ENCODE data around the gene REEP5.
A peak's percentile ranks its signal among the peaks of the same experiment; 100 is the strongest.
"Not testable (repeated sequence)": the region's sequence is repeated elsewhere in the genome, so short reads cannot be mapped to it uniquely, and the experiment has no call there.

Gene REEP5

DNA sequence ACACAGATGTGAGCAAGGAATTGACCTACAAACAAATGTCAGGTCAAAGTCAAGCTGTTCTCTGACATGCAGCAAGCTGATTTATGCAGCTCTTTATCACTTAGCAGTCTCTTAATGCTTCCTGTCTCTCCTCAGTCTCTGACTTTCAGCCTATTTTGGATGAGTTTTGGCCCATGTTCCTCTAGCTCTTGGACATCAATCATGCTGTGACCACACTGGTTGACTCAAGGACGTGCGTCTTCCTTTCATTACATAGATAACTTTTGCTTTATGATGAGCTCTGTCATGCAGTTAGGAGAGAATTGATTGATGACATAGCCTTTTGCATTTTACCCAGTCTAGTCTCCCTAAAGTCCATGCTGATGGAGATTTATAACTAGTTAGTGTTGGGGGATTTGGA is 9.4 kb upstream of the REEP5 start:
- DNase-seq: no peak

DNA sequence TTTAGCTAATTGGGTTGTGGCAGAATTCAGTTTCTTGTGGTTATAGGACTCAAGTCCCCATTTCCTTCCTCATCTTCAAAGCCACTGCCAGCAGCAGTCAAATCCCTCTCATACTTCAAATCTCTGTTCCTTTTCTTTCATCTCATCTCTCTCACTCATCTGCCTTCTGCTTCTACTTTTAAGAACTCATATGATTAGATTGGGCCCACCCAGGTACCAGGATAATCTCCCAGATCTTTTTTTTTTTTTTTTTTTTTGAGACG is 8.0 kb upstream of the REEP5 start:
- DNase-seq: peak; percentile 83

DNA sequence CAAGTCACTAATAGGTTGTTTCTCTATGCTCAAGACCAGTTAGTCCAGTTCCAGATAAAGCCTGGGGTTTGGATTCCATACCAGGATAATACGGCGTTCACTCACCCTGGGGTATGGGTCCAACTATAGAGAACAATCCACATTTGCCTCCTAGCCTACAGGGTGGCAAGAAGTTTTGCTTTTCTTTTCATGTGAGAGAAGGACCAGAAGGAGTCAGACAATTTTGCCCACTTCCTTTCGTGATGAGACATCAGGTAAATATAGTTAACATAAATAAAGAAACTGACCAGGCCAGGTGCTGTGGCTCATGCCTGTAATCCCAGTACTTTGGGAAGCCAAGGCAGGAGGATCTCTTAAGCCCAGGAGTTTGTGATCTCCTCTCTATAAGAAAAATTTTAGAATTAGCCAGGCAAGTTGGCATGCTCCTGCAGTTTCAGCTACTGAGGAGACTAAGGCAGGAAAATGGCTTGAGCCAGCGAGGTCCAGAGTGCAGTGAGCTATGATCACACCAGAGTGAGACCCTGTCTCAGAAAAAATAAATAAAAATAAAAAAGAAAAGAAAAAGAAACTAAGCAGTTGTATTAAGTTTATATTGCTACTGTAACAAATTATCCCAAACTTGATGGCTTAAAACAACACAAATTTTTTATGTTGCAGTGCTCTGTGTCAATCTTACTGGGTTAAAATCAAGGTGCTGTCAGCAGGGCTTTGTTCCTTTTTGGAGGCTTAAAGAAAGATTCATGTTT is 7.5 kb upstream of the REEP5 start:
- DNase-seq: no peak

DNA sequence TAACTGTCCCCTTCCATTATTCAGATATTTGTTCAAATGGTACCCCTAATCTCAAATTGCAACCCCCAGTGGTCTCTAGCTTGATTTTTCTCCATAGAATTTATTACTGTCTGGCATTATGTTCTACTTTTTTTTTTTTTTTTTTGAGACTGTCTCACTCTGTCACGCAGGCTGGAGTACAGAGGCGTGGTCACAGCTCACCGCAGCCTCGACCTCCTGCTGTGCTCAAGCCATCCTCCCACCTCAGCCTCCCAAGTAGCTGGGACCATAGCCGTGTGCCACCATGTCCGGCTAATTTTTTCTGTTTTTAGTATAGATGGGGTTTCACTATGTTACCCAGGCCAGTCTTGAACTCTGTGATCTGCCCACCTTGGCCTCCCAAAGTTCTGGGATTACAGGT is 2.0 kb upstream of the REEP5 start:
- no peak for DNase-seq

DNA sequence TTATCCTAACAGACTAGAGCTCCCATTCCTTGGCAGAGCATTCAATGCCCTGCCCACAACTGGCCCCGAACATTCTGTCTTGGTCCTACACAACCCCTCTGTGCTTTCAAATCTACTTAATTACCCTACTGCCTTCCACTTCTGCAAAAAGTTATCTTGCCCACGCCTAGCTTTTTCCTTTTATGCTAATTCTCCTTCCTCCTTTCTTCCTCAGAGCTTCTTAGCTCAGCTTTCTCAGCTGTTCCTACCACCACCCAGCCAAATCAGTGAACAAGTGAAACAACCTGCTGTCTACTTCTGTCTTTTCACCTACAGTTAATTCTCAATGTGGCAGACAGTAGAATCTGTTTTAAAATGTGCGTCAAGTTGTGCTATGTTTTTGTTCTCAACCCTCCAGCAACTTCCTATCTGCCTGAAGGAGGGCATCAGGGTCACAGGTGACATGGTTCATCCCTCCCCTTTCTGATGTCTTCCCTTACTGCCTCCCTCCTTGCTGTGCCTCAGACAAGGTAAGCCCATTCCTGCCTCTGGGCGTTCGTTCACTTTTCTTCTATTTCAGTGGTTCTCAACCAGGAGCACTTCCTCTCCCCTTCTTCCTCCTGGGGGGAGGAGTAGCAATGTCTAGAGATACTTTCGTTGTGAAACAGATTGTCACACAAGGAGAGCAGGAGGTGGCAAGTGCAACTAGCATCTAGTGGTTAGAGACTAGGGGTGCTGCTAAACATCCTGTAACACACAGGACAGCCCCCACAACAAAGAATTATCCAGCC is 1.3 kb upstream of the REEP5 start:
- DNase-seq: peak; percentile 62

DNA sequence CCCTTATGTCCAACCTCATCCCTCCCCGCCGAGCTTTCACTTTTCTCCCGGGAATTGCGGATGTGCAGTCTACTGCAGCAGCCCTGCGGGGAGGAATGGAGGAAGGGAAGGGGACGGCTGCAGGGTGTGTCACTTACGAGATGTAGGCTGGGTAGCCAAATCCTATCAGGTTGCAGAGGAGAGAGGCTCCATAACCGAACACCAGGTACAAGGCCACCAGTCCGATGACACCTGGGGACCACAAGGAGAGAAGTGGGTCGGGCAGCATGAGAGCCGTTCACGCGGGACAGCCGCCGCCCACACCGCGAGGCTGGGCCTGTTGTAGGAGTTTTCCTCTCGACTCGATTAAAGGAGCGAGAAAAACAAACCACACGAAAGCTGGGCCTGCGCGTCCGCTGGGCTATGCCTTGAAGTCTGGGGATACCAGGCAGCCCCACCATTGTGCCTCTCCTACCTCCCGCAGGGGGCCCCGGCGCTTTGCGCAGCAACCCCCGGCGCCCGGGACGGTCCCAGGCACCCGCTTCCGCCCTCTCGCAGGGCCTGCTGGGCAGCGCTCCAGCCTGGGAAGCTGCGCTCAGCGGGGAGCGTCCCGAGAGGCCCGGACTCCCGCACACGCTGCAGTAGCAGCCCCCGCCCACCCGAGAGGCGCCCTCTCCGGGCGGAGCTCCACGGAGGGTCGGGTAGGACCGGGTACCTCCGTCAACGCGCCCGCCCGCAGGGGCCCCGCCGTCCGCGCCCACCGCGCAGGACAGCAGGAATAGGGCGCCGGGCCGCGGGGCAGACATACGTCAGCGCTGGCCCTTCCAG is 798 bp downstream of the REEP5 start:
- DNase-seq: no peak

DNA sequence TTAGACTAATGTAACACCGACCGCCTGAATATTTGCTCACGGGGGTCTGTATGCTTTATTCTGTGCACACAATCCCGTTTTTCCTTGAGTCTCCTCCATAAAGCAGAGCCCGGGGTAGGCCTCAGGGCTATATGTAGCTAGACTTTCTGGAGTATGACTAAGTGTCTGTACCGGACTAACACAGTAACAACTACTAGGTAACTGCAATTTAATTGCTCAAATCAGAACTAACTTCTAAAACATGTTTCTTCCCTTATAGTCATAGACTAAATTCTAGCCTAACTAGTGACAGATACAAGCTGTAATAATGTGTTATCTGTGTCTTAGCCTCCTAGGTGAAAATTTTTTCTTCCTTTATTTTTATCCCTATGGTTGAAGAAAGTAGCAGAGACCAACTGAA is 2.1 kb downstream of the REEP5 start:
- no peak for DNase-seq

DNA sequence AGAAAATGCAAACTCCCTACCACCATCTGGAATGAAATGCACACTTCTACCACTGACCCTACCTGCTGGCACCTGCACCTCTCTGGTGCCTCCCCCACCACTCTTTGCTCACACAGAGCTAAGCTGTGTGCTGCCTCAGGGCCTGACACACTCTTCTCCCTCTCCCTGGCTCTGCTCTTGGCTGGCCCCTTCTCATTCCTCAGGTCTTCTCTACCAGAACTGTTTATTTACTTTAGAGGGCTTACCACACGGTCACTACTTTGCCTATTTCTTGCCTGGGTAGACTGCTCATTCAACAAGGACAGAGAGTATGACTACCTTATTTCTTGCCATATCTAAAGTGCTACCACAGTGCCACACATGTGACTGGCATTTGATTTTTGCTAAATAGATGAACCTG is 3.3 kb downstream of the REEP5 start:
- no peak for DNase-seq

DNA sequence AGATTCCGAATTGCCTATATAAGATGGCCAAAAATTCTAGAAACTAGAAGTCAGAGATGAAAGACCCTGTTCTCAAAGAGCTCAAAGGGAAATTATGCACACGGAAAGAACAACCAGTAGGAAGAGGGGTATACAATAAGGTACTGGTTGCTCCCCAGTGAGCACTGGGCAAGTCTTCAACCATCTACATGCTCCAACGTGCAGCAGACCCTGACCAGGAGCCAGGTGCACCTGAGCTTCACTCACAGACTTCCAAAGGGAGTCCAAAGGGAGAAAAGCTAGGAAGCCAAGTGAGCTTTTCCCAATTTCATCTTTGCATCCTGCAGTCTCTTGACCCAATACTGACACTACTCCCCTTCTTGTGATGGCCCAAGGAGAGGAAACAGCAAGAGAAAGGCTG is 3.9 kb downstream of the REEP5 start:
- no peak for DNase-seq

DNA sequence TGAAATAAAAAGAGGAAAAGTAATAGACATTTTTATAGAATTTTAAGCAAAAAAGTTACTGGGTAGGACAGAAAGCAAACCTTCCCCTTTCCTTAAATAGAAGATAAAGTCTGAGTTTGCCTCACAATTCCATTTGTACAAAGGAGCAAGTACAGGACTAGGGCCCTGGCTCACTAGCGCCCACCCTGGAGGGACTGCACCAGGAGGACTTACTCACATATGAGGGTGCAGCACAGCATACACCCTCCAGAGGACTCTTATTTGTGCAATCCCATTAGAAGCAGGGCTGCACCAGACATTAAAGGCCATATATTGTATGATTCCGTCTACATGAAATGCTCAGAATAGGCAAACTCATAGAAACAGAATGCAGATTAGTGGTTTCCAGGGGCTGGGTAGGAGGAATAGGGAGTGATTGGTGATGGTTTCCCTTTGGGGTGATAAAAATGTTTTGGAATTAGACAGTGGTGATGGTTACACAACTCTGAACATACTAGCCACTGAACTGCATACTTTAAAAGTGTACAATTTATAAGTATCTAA is 4.5 kb downstream of the REEP5 start:
- no peak for DNase-seq

DNA sequence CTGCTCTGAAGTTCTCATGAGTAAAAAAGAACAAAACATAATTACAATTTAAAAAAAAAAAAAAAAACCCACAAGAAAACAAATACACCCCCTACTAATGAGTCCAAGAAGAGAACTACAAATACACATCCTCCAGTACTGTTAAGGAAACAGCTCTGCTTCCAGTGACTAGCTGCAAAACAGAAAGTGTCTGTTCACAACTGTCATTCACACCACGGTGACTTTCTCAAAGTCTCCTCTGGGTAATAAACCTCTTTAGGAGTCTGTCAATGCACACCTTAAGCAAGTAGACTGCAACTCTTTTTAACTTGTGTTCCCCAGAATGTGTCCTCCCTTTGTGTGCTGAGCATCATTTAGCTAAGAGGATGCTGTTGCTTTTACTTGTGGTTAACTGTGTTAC is 6.2 kb downstream of the REEP5 start:
- DNase-seq: no peak

DNA sequence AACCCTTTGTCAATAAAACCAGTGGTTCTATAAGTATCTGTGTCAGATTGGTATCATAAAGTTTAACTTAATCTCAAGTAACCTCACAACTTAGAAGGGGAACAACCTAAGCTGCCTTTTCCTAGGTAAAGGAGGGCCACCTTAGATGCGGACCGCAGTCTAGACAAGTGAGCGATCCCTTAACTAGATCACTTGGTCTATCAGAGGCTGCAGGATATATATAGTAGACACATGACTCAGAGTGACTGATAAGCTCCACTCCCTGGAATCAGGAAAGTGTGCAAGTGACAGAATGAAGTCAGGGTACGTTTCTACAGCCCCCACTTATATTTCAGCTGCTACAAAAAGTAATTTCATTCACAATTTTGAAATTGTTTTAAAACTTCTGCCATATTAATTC is 7.4 kb downstream of the REEP5 start:
- DNase-seq: no peak

DNA sequence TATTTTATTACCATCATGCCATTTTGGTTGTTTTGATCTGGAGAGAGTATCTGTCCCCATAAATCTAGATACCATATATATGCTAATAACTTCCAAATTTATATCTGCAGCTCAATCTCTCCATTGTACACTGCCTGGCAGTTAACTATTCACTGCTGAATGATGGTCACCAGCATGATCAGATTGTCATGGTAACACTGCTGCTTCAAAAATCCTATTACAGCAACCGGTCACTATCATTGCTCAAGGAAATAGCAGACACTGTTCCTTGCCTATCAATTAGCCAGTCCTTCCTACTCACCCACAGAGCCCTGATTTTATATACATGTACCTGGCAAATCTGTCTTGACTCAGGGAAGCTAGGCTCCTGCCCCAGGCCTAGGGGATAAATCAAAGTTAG is 11.5 kb downstream of the REEP5 start:
- DNase-seq: no peak

DNA sequence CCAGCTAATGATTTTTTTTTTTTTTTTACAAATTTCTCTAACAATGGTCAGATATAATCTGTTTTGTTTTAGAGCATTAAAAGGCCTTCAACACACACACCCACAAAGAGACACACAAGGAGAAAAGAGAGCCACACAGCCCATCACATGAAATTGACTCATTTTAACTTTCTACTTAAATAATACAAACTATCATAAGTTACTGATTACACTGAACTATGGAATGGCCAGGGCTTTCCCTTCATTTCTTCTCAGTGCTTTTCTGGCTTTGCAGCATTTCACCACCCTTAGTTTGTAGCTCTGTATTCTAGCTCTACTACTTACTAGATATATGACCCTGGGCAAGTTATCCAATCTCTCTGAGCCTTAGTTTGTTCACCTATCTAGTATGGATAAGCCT is 13.2 kb downstream of the REEP5 start:
- no peak for DNase-seq

DNA sequence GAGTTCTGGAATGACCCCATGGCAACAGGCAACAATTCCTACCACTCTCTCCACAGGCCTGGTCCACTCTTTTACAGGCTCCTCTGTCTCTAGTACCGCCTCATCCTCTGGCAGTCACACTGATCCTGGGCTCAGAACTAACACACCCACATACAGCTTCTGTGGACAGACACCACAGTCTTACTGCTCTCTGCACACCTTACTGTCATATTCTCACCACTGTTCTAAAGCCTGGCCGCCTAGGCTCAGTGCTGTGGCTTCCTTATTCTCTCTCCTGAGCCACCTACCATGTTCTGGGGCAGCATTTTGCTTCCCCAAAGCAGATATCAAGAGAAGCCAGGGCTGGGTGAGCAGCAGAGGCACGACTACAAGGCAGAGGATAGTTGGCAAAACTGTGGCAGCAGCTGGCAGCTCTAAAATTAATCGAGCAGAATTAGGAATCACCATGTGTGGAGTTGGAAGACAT is 14.8 kb downstream of the REEP5 start:
- DNase-seq: no peak

DNA sequence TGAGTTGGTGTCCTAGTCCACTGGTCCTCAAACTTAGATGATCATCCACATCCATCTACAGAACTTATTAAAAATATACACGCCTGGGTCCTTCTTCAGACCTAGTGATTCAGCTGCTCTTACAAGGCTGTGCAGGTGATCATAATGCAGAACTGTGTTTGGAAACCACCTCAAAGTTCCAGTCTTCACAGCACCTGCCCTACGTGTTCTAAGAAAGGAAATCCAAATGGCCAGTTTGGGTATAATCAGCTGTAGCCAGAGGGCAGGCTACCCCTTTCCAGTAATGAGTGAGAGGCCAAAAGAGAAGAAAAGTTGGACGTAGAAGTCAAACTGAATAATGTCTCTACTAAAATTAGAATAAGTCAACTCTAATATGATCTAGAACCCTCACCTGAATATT is 15.4 kb downstream of the REEP5 start:
- DNase-seq: no peak

DNA sequence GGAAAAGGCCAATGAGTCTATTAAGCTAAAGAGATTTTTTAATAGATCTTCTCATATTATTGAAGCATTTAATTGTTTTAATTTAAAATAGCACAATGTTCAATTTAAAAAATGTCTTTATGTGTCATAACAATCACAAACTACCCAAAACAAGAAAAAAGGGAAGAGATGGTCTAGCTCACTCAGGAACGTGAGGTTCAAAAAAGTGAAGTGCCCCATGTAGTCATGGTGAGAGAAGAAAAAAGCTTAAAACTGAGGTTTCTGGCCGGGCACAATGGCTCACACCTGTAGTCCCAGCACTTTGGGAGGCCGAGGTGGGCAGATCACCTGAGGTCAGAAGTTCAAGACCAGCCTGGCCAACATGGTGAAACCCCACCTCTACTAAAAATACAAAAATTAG is 17.0 kb downstream of the REEP5 start:
- DNase-seq: not testable (repeated sequence)

DNA sequence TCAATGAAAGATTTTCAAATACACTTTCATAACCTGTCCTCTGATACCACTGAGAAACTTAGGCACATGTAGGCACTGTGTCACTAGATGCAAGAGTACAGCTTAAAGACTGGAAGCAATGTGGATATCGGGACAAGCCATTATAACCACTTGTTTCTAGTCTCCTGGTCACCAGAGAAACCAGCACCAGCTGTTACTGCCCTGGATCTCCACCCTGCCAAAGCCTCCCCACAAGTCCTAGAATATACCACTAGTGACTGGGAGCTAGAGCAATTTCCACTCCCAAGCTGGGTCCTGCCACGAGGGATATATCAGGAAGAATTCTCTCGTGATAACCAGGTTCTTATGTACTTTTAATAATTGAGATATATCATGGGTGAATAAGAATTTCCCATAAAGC is 19.5 kb downstream of the REEP5 start:
- DNase-seq: no peak

DNA sequence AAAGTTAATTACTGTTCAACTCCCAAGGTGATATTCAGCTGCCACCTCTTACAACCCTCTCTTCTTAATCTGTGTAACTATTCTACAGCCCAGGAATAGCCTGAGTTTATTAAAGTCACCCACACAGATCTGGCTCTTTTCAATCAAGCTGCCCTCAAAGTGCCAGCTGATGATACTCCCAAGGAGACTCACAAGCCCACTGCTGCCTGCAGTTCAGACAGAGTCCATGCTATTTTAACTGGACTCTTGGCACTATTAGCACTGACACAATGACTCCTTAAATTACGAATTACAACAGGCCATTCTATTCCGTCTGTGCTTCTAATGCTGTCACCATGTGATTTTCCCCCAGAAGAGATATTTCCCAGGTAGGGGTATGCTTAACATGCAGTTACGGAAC is 26.3 kb downstream of the REEP5 start:
- DNase-seq: no peak

DNA sequence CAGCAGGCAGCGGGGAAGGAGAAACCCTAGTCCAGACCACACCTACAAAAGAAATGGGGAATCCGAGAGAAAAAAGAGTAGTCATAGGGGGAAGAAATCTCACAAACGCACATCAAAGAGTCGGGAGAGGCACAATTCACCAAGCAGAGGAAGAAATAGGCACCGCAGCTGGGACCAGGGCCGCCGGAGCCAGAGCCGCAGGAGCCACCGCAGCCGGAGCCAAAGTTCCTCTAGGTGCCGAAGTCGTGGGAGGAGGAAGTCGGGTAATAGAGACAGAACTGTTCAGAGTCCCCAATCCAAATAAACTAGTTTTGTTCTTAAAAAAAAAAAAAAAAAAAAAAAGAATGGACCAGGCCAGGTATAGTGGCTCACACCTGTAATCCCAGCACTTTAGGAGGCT is 29.3 kb downstream of the REEP5 start:
- no peak for DNase-seq

DNA sequence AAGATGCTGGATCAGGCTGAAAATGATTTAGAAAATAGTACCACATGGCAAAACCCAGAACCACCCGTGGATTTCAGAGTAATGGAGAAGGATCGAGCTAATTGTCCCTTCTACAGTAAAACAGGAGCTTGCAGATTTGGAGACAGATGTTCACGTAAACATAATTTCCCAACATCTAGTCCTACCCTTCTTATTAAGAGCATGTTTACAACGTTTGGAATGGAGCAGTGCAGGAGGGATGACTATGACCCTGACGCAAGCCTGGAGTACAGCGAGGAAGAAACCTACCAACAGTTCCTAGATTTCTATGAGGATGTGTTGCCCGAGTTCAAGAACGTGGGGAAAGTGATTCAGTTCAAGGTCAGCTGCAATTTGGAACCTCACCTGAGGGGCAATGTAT is 30.0 kb downstream of the REEP5 start:
- not testable (repeated sequence) for DNase-seq

DNA sequence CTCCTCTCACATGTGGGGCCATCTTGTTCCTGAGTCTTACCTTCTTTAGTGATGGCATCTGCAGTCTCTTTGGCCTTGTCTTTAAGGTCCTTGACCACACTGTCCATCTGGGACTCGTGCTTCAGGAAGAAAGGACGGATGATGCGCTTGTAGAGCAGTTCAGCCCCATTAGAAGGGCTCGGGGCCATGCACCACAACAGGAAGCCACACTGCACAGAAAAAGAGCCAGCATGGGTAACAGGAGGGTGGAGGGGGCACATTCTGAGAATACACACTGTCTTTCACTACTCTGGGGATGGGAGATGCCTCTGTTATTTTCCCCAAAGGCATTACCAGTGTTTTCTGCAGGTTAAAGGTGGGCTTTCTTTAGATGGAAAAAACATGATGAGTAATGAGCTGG is 35.1 kb downstream of the REEP5 start:
- DNase-seq: no peak

DNA sequence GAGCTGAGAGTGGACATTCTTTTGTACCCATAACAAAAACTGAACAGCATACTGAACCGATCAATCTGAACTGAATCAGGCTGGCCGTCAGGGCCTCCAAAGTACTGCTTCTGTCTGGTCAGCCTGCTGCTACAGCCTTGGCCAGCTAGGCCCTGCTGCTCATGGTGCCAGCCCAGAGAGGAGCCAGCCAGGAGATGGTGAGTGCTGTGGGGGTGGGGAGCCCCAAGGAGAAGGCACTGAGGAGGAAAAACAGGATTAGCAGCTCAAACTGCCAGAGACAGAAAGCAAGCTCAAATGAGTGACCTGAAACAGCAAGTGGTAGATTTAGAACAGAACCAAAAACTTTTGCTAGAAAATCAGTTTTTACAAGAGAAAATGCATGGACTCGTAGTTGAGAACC is 37.0 kb downstream of the REEP5 start:
- no peak for DNase-seq

DNA sequence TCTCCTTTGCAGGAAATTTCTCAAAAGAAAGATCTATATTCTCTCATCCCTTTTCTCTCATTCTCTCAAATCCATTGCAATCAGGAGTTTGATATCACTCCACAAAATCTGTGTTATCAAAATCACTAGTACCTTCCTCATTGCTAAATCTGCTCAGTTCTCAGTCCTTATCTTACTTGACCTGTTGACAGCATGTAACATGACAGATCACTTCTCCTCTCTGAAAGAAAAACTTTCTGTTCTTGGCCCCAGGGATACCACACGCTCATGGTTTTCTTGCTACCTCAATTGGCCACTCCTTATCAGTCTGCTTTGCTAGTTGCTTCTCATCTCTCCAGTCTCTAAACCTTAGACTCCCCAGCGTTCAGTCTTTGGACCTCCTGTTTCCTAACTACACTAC is 38.8 kb downstream of the REEP5 start:
- no peak for DNase-seq

All from SIG-M5 (cell line).